Kidney capillary endothelial cell (primary cell): ENCODE results near the gene KCNMB4.

ENCODE experiments used
- DNase-seq: peaks from one replicate; pipeline ENCODE4 v3.0.0-alpha.2; 2018; ENCODE audit warnings: low spot score

Gene KCNMB4

GRCh38 chr12:70444903-70445302, 78.8 kb downstream of the KCNMB4 start:
- DNase-seq, result no peak

GRCh38 chr12:70448371-70448770, 82.3 kb downstream of the KCNMB4 start:
- no peak for DNase-seq

GRCh38 chr12:70449074-70449752, 83.1 kb downstream of the KCNMB4 start:
- DNase-seq, result no peak

GRCh38 chr12:70449753-70450341, 83.8 kb downstream of the KCNMB4 start:
- DNase-seq, result no peak

- DNase-seq, result no peak
Measured at GRCh38 chr12:70451528-70451927, 85.4 kb downstream of the KCNMB4 start.

GRCh38 chr12:70456953-70457352, 90.9 kb downstream of the KCNMB4 start:
- DNase-seq, result no peak

- no peak for DNase-seq
Measured at GRCh38 chr12:70459786-70460185, 93.7 kb downstream of the KCNMB4 start.

GRCh38 chr12:70463997-70464396, 97.9 kb downstream of the KCNMB4 start:
- DNase-seq, result no peak

GRCh38 chr12:70466753-70467152, 100.7 kb downstream of the KCNMB4 start:
- DNase-seq, result no peak

GRCh38 chr12:70467476-70467875, 101.4 kb downstream of the KCNMB4 start:
- no peak for DNase-seq

GRCh38 chr12:70467918-70468733, 102.0 kb downstream of the KCNMB4 start:
- DNase-seq, result no peak

GRCh38 chr12:70468741-70469140, 102.7 kb downstream of the KCNMB4 start:
- no peak for DNase-seq

GRCh38 chr12:70469221-70469820, 103.2 kb downstream of the KCNMB4 start:
- no peak for DNase-seq

GRCh38 chr12:70482764-70483163, 116.7 kb downstream of the KCNMB4 start:
- DNase-seq, result no peak
